ENCODE data around the gene XPO5. TPM values are rescaled to one million over a fixed set of nuclear protein-coding genes. Genes with fewer than 3 reads are reported as not detected.

XPO5 gene
- total and polyA plus RNA-seq, 11 donors = 6.0 to 22.4 (median 16.4) TPM

GRCh38 chr6:43610431-43610830, 34.6 kb upstream of the XPO5 start:
- ATAC-seq = no peak
- intact Hi-C loops (cut with DNase I) = no loop called here
- peaks cover 0 to 13% (median 0%) of the 10 kb centered on the region in 12 donors for H3K4me1 ChIP-seq
- H3K4me3 ChIP-seq = no peak overlapping the region
- no peaks in the 10 kb centered on the region for H3K27me3 ChIP-seq
- no peak for TF ChIP-seq POLR2A (IDR thresholded peaks at IDR 0.05)
- TF ChIP-seq CTCF (IDR thresholded peaks at IDR 0.05) = no peak
- H3K36me3 ChIP-seq = peaks cover 0 to 91% (median 68%) of the 10 kb centered on the region in 9 donors
- no peak for DNase-seq
- H3K27ac ChIP-seq = no peak overlapping the region
- WGBS, 4 donors = 92 to 97% (median 96%) methylated on average over 5 of the region's 5 CpGs
- no peaks in the 10 kb centered on the region for H3K9me3 ChIP-seq

- Histone ChIP-seq H3K4me3 (no peak overlapping the region), H3K36me3 (peaks cover 0 to 93% (median 69%) of the 10 kb centered on the region in 9 donors), H3K27ac (no peak overlapping the region), H3K4me1 (peaks cover 0 to 13% (median 0%) of the 10 kb centered on the region in 12 donors), H3K27me3 (no peaks in the 10 kb centered on the region), H3K9me3 (no peaks in the 10 kb centered on the region)
- DNase-seq (no peak), ATAC-seq (no peak)
- 89 to 100% (median 92%) methylated on average over 1 of the region's 1 CpG for WGBS, 4 donors
- intact Hi-C loops (cut with DNase I) = loop anchor here in 8 of 10 donors (2.0 to 10.0 kb wide), 8 partner anchors 57 to 473 kb away; partner anchors contain the start of gene VEGFA (in 1 of the 8)
- TF ChIP-seq CTCF (IDR thresholded peaks at IDR 0.05) (no peak), POLR2A (IDR thresholded peaks at IDR 0.05) (no peak)
Measured at GRCh38 chr6:43609402-43609801, 33.6 kb upstream of the XPO5 start.

- Histone ChIP-seq H3K4me1 (peaks cover 0 to 13% (median 0%) of the 10 kb centered on the region in 12 donors), H3K27me3 (no peaks in the 10 kb centered on the region), H3K36me3 (peaks cover 0 to 93% (median 69%) of the 10 kb centered on the region in 9 donors), H3K4me3 (no peak overlapping the region), H3K9me3 (no peaks in the 10 kb centered on the region), H3K27ac (no peak overlapping the region)
- TF ChIP-seq CTCF (IDR thresholded peaks at IDR 0.05) (no peak), POLR2A (IDR thresholded peaks at IDR 0.05) (no peak)
- intact Hi-C loops (cut with DNase I) = loop anchor here in 9 of 10 donors (1.0 to 10.0 kb wide), 9 partner anchors 58 to 473 kb away; partner anchors contain the start of gene VEGFA (in 1 of the 9)
- WGBS, 4 donors = 52 to 71% (median 65%) methylated on average over 1 of the region's 1 CpG
- DNase-seq (no peak), ATAC-seq (no peak)
Measured at GRCh38 chr6:43608807-43609206, 33.0 kb upstream of the XPO5 start.

- Histone ChIP-seq H3K4me3 (no peak overlapping the region), H3K27ac (no peak overlapping the region), H3K36me3 (peaks cover 0 to 93% (median 69%) of the 10 kb centered on the region in 9 donors), H3K27me3 (no peaks in the 10 kb centered on the region), H3K9me3 (no peaks in the 10 kb centered on the region), H3K4me1 (peaks cover 0 to 13% (median 0%) of the 10 kb centered on the region in 12 donors)
- intact Hi-C loops (cut with DNase I) = loop anchor here in 9 of 10 donors (1.0 to 10.0 kb wide), 9 partner anchors 58 to 474 kb away; partner anchors contain the start of gene VEGFA (in 1 of the 9)
- DNase-seq (peak in 3 of 5 donors; percentile 40 to 66 (median 63)), ATAC-seq (peak; percentile 51 to 56 (median 54))
- TF ChIP-seq CTCF (IDR thresholded peaks at IDR 0.05) (peak; percentile 66 to 90 (median 78)), POLR2A (IDR thresholded peaks at IDR 0.05) (no peak)
- 4 to 8% (median 6%) methylated on average over 5 of the region's 5 CpGs for WGBS, 4 donors
Measured at GRCh38 chr6:43608310-43608763, 32.5 kb upstream of the XPO5 start.
